ENCODE data around the gene HSH2D. TPM values are rescaled to one million over a fixed set of nuclear protein-coding genes. Genes with fewer than 3 reads are reported as not detected.
A peak's percentile ranks its signal among the peaks of the same experiment; 100 is the strongest.

Gene HSH2D
- total and polyA plus RNA-seq, 2 of the 13 experiments (the other 11 are each of a cell fraction or from before 2014, with no cell fraction given) = 0.69 to 3.2 TPM

DNA sequence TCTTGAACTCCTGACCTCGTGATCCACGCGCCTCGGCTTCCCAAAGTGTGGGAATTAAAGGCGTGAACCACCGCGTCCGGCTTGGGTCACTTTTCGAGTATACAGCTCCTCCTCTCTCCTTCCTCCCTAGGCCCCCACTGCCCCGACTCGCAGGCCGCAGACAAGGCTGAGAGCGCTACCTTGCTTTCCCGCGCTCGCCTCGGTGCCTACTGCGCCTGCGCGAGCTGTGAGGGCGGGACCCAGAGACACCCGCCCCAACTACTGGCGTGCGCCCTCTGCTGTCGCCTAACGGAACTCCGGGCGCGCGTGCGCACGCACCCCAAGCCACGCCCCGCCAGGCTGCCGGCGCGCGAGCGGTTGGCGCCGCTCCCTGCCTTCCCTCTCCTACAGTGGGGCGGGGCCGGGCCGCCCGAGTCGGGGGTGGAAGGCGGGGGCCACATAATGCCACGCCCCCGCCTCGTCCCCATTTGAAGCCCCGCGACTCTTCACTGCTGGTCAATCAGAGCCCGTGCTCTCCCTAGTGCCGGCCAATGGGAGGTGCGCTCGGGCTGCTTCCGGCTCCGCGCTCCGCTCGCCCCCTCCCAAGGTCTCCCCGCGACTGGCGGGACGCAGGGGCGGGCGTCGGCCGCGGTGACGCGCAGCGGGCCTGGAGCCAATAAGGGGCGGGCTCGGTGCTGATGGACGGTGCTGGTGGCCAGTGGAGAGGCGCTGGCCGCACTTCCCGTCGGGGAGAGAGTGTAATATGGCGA, 32.2 kb upstream of the HSH2D start, which contains the start of gene RAB8A (continued):
- TF ChIP-seq PATZ1 (CRISPR knock-in tag; IDR thresholded peaks at IDR 0.05) (peak; percentile 94), MYC (CRISPR knock-in tag; IDR thresholded peaks at IDR 0.05; ENCODE audit: borderline replicate concordance) (peak; percentile 88), ZNF451 (CRISPR knock-in tag; IDR thresholded peaks at IDR 0.05) (peak; percentile 74; the same call in 1 of the 2 replicates), IRF2 (CRISPR knock-in tag; IDR thresholded peaks at IDR 0.05) (peak; percentile 67; the same call in 1 of the 2 replicates), MLLT10 (CRISPR knock-in tag; IDR thresholded peaks at IDR 0.05) (no peak), ZMYM3 (CRISPR knock-in tag; IDR thresholded peaks at IDR 0.05) (peak; percentile 87), ZNF431 (CRISPR knock-in tag; IDR thresholded peaks at IDR 0.05; ENCODE audit: borderline replicate concordance, low read depth) (0 out of 2 replicates have a peak, but pooled peaks have one; percentile 76), ZBTB7B (CRISPR knock-in tag; IDR thresholded peaks at IDR 0.05) (no peak), HNF4G (IDR thresholded peaks at IDR 0.05; ENCODE audit: borderline replicate concordance, low read depth, low read length) (no peak), HNF4G (CRISPR knock-in tag; IDR thresholded peaks at IDR 0.05; ENCODE audit: borderline replicate concordance, low read depth) (no peak; the same call in 1 of the 2 replicates), ZNF577 (CRISPR knock-in tag; IDR thresholded peaks at IDR 0.05; ENCODE audit: borderline replicate concordance, low read depth) (no peak), BORCS8-MEF2B (CRISPR knock-in tag; IDR thresholded peaks at IDR 0.05) (peak; percentile 79), SNRNP70 (IDR thresholded peaks at IDR 0.05; ENCODE audit: low read depth, low read length) (no peak), HES4 (CRISPR knock-in tag; IDR thresholded peaks at IDR 0.05; ENCODE audit: borderline replicate concordance) (peak; percentile 78; the same call in 1 of the 2 replicates)
